Inflammatory macrophage treated with lipopolysaccharide for 4 hours (primary cell): Measurements from ENCODE around the gene KCNB1.
A peak's percentile ranks its signal among the peaks of the same experiment; 100 is the strongest.

ENCODE experiments used
- DNase-seq: peaks from one replicate; pipeline ENCODE4 v3.0.0-alpha.2; 2020

The KCNB1 gene

GRCh38 chr20:49384437-49385434, 97.7 kb downstream of the KCNB1 start:
- DNase-seq, result peak; percentile 54

GRCh38 chr20:49381558-49382493, 100.6 kb downstream of the KCNB1 start:
- DNase-seq, result no peak

GRCh38 chr20:49380337-49380780, 102.1 kb downstream of the KCNB1 start:
- no peak for DNase-seq

- no peak for DNase-seq
These were observed 103.1 kb downstream of the KCNB1 start for GRCh38 chr20:49379338-49379737.

- DNase-seq, result no peak
These were observed 105.1 kb downstream of the KCNB1 start for GRCh38 chr20:49377326-49377725.

GRCh38 chr20:49375170-49375569, 107.3 kb downstream of the KCNB1 start:
- no peak for DNase-seq

GRCh38 chr20:49372095-49372734, 110.3 kb downstream of the KCNB1 start:
- DNase-seq, result no peak

- no peak for DNase-seq
These were observed 113.9 kb downstream of the KCNB1 start for GRCh38 chr20:49368596-49368995.

GRCh38 chr20:49367113-49367512, 115.4 kb downstream of the KCNB1 start:
- no peak for DNase-seq

GRCh38 chr20:49366687-49367086, 115.8 kb downstream of the KCNB1 start:
- no peak for DNase-seq

GRCh38 chr20:49361862-49362660, 120.4 kb downstream of the KCNB1 start:
- DNase-seq, result no peak

- no peak for DNase-seq
These were observed 122.1 kb downstream of the KCNB1 start for GRCh38 chr20:49360242-49360968.

GRCh38 chr20:49356676-49357075, 125.8 kb downstream of the KCNB1 start:
- DNase-seq, result no peak

GRCh38 chr20:49354673-49355072, 127.8 kb downstream of the KCNB1 start:
- DNase-seq, result no peak

- DNase-seq, result no peak
These were observed 129.1 kb downstream of the KCNB1 start for GRCh38 chr20:49353348-49353747.

GRCh38 chr20:49352751-49353150, 129.7 kb downstream of the KCNB1 start:
- no peak for DNase-seq

GRCh38 chr20:49351775-49352174, 130.7 kb downstream of the KCNB1 start:
- DNase-seq, result no peak

GRCh38 chr20:49349694-49350252, 132.7 kb downstream of the KCNB1 start:
- no peak for DNase-seq

- DNase-seq, result no peak
These were observed 133.4 kb downstream of the KCNB1 start for GRCh38 chr20:49349078-49349477.

GRCh38 chr20:49348563-49348962, 133.9 kb downstream of the KCNB1 start:
- no peak for DNase-seq

GRCh38 chr20:49347156-49347555, 135.3 kb downstream of the KCNB1 start:
- no peak for DNase-seq
